H9 (cell line): ENCODE data around the gene KREMEN1. TPM values are rescaled to one million over a fixed set of nuclear protein-coding genes. Genes with fewer than 3 reads are reported as not detected.

ENCODE experiments used
- DNase-seq: peaks from one replicate; pipeline ENCODE4 v3.0.0-alpha.2; 2017
- H2AFZ ChIP-seq: one replicate; pipeline ENCODE4 v1.6.1; 2013; ENCODE audit warnings: mild to moderate bottlenecking, low read length, control low read depth, moderate library complexity
- H2AK5ac ChIP-seq: 2 replicates; pipeline ENCODE4 v1.6.1; 2013; ENCODE audit warnings: low read length, control low read depth, mixed read lengths; ENCODE audit not compliant: insufficient read length
- H2BK120ac ChIP-seq: one replicate; pipeline ENCODE4 v1.6.1; 2013; ENCODE audit warnings: low read depth, mild to moderate bottlenecking, low read length, control low read depth, inconsistent platforms; ENCODE audit not compliant: poor library complexity, severe bottlenecking
- H2BK12ac ChIP-seq: 2 replicates; pipeline ENCODE4 v1.6.1; 2013; ENCODE audit warnings: low read length, control low read depth, mixed read lengths, low read depth; ENCODE audit not compliant: insufficient read length
- H2BK15ac ChIP-seq: 2 replicates; pipeline ENCODE4 v1.6.1; 2013; ENCODE audit warnings: low read depth, low read length, control low read depth
- H2BK20ac ChIP-seq: one replicate; pipeline ENCODE4 v1.6.1; 2013; ENCODE audit warnings: low read depth, mild to moderate bottlenecking, low read length, control low read depth, inconsistent platforms; ENCODE audit not compliant: poor library complexity, severe bottlenecking
- H2BK5ac ChIP-seq: 2 replicates; pipeline ENCODE4 v1.6.1; 2013; ENCODE audit warnings: low read length, control low read depth, mixed read lengths; ENCODE audit not compliant: insufficient read length
- H3K14ac ChIP-seq: 2 replicates; pipeline ENCODE4 v1.6.1; 2013; ENCODE audit warnings: low read length, control low read depth; ENCODE audit not compliant: insufficient read depth
- H3K18ac ChIP-seq: 2 replicates; pipeline ENCODE4 v1.6.1; 2013; ENCODE audit warnings: low read depth, mild to moderate bottlenecking, mixed read lengths, low read length, control low read depth; ENCODE audit not compliant: insufficient read length
- H3K23ac ChIP-seq: 2 replicates; pipeline ENCODE4 v1.6.1; 2013; ENCODE audit warnings: low read length, control low read depth, mixed read lengths, low read depth; ENCODE audit not compliant: insufficient read length
- H3K23me2 ChIP-seq: 2 replicates; pipeline ENCODE4 v1.6.1; 2013; ENCODE audit warnings: low read depth, mild to moderate bottlenecking, mixed read lengths, low read length, control low read depth; ENCODE audit not compliant: insufficient read length, poor library complexity, severe bottlenecking
- H3K27ac ChIP-seq: 2 replicates; pipeline ENCODE4 v1.5.1; 2013; ENCODE audit warnings: low read length, control low read depth, mixed read lengths, low read depth; ENCODE audit not compliant: insufficient read length
- H3K27me3 ChIP-seq: 2 replicates; pipeline ENCODE4 v1.6.1; 2013; ENCODE audit warnings: low read length, control low read depth, inconsistent platforms; ENCODE audit not compliant: insufficient read depth
- H3K4ac ChIP-seq: 2 replicates; pipeline ENCODE4 v1.6.1; 2013; ENCODE audit warnings: low read depth, mild to moderate bottlenecking, control low read depth, inconsistent platforms, low read length, moderate library complexity
- H3K4me1 ChIP-seq: 2 replicates; pipeline ENCODE4 v1.6.1; 2013; ENCODE audit warnings: low read length, control low read depth, inconsistent platforms; ENCODE audit not compliant: insufficient read depth
- H3K4me2 ChIP-seq: 2 replicates; pipeline ENCODE4 v1.6.1; 2013; ENCODE audit warnings: low read length, control low read depth, mixed read lengths; ENCODE audit not compliant: insufficient read length, insufficient read depth
- H3K56ac ChIP-seq: 2 replicates; pipeline ENCODE4 v1.6.1; 2013; ENCODE audit warnings: low read depth, mild to moderate bottlenecking, mixed read lengths, low read length, control low read depth; ENCODE audit not compliant: insufficient read length
- H3K79me1 ChIP-seq: 2 replicates; pipeline ENCODE4 v1.6.1; 2013; ENCODE audit warnings: low read depth, mild to moderate bottlenecking, moderate library complexity, low read length, control low read depth, inconsistent platforms; ENCODE audit not compliant: insufficient read depth, poor library complexity, severe bottlenecking
- H3K79me2 ChIP-seq: 2 replicates; pipeline ENCODE4 v1.6.1; 2013; ENCODE audit warnings: low read length, control low read depth, inconsistent platforms; ENCODE audit not compliant: insufficient read depth
- H3K9ac ChIP-seq: 2 replicates; pipeline ENCODE4 v1.6.1; 2013; ENCODE audit warnings: low read length, control low read depth, mixed read lengths; ENCODE audit not compliant: insufficient read length; ENCODE audit errors: extremely low read depth
- H3K9me3 ChIP-seq: one replicate; pipeline ENCODE4 v1.6.1; 2013; ENCODE audit warnings: low read depth, low read length, inconsistent platforms; ENCODE audit not compliant: control insufficient read depth
- H3T11ph ChIP-seq: one replicate; pipeline ENCODE4 v1.6.1; 2013; ENCODE audit warnings: mild to moderate bottlenecking, low read length, control low read depth, inconsistent platforms
- H4K20me1 ChIP-seq: one replicate; pipeline ENCODE4 v1.6.1; 2013; ENCODE audit not compliant: control insufficient read depth, insufficient read length, insufficient read depth
- H4K5ac ChIP-seq: 2 replicates; pipeline ENCODE4 v1.6.1; 2013; ENCODE audit warnings: low read depth, mild to moderate bottlenecking, mixed read lengths, low read length, control low read depth; ENCODE audit not compliant: insufficient read length
- H4K8ac ChIP-seq: replicated peaks from 2 replicates; pipeline ENCODE4 v1.6.1; 2013; ENCODE audit warnings: low read length, control low read depth, mixed read lengths, low read depth; ENCODE audit not compliant: insufficient read length
- H4K91ac ChIP-seq: 2 replicates; pipeline ENCODE4 v1.6.1; 2013; ENCODE audit warnings: low read depth, mild to moderate bottlenecking, moderate library complexity, mixed read lengths, low read length, control low read depth; ENCODE audit not compliant: insufficient read length
- H3K27ac Mint-ChIP-seq, 3 experiments: 2 replicates in 2 of 3; 3 replicates in 1 of 3; pipeline ENCODE4 v1.8.0; 2020 to 2021; ENCODE audit warnings: mixed read lengths in 3 of 3, mild to moderate bottlenecking in 1 of 3, moderate library complexity in 1 of 3
- H3K27me3 Mint-ChIP-seq: 2 replicates; pipeline ENCODE4 v1.8.0; 2021; ENCODE audit warnings: low read depth, mild to moderate bottlenecking, moderate library complexity, mixed read lengths
- H3K36me3 Mint-ChIP-seq, 3 experiments: 2 replicates in 2 of 3; 3 replicates in 1 of 3; pipeline ENCODE4 v1.8.0; 2020 to 2021; ENCODE audit warnings: low read depth in 3 of 3, mixed read lengths in 3 of 3; ENCODE audit not compliant: insufficient read depth in 1 of 3
- H3K4me1 Mint-ChIP-seq, 2 experiments: 2 replicates each; pipeline ENCODE4 v1.8.0; 2020; ENCODE audit warnings: mixed read lengths in 2 of 2
- H3K4me3 Mint-ChIP-seq, 2 experiments: 2 replicates in 1 of 2; 3 replicates in 1 of 2; pipeline ENCODE4 v1.8.0; 2020 to 2021; ENCODE audit warnings: mild to moderate bottlenecking in 2 of 2, mixed read lengths in 2 of 2, moderate library complexity in 1 of 2
- H3K9me3 Mint-ChIP-seq, 2 experiments: 2 replicates in 1 of 2; 3 replicates in 1 of 2; pipeline ENCODE4 v1.8.0; 2020; ENCODE audit warnings: mild to moderate bottlenecking in 2 of 2, mixed read lengths in 2 of 2, moderate library complexity in 1 of 2
- WGBS: extraction: QIAGEN DNeasy Blood & Tissue Kit; methylation state at CpG from one replicate; pipeline ENCODE4 v1.1.7; 2013; ENCODE audit warnings: missing lambda C conversion rate, low lambda C conversion rate, mixed read lengths; ENCODE audit not compliant: insufficient read length; ENCODE audit errors: extremely low coverage; 5-methylcytosine and 5-hydroxymethylcytosine counted together
- total RNA-seq: library from RNA; stranded (reverse); gene quantifications from 2 replicates; pipeline ENCODE4 v1.2.1, GENCODE V29; 2021
- TF ChIP-seq, protein P1 (sequence below): fragments of 200-600 bp; sonication (generic); conservative IDR thresholded peaks from 3 replicates; pipeline ENCODE4 v1.8.0; 2021; ENCODE audit warnings: antibody characterized with exemption, mild to moderate bottlenecking

Gene KREMEN1
- total RNA-seq, 1 experiment from 2014 or later: 2.4 TPM

DNA sequence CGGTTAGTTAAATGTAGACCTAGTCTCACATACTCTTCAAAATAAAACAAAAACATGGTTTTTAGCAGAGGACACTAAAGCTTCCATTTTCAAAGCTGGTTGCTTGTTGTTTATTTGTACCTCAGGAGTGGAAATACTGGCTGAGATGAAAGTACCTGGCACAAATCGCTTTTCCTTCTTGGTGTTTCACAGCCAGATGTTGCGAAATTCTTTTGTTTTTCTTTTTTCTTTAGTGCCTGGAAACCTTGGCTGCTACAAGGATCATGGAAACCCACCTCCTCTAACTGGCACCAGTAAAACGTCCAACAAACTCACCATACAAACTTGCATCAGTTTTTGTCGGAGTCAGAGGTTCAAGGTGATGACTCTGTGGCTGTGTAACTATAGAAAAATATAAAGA is 48.3 kb downstream of the KREMEN1 start:
- no peak overlapping the region for H3K27ac Mint-ChIP-seq
- Histone ChIP-seq H2BK12ac (no peak overlapping the region), H3K27ac (no peak overlapping the region), H3K23ac (no peak overlapping the region), H2AFZ (no peak overlapping the region), H2BK120ac (no peak overlapping the region), H3K18ac (no peak overlapping the region), H3K27me3 (no peaks in the 10 kb centered on the region), H3K4me2 (no peak overlapping the region), H3K56ac (no peak overlapping the region), H3K79me2 (no peaks in the 10 kb centered on the region), H3K23me2 (no peaks in the 10 kb centered on the region), H4K8ac (no peak overlapping the region), H2BK5ac (no peak overlapping the region), H3K9me3 (peaks cover 6% of the 10 kb centered on the region), H3K4me1 (no peaks in the 10 kb centered on the region), H3T11ph (no peak overlapping the region), H4K91ac (no peak overlapping the region), H3K79me1 (no peaks in the 10 kb centered on the region), H4K20me1 (no peaks in the 10 kb centered on the region), H3K9ac (no peak overlapping the region), H2BK20ac (no peak overlapping the region), H3K4ac (no peak overlapping the region), H2AK5ac (no peak overlapping the region), H4K5ac (no peak overlapping the region), H3K14ac (no peak overlapping the region), H2BK15ac (no peak overlapping the region)
- peaks cover 11 to 14% of the 10 kb centered on the region in 2 experiments for H3K9me3 Mint-ChIP-seq
- TF ChIP-seq, protein P1, sequence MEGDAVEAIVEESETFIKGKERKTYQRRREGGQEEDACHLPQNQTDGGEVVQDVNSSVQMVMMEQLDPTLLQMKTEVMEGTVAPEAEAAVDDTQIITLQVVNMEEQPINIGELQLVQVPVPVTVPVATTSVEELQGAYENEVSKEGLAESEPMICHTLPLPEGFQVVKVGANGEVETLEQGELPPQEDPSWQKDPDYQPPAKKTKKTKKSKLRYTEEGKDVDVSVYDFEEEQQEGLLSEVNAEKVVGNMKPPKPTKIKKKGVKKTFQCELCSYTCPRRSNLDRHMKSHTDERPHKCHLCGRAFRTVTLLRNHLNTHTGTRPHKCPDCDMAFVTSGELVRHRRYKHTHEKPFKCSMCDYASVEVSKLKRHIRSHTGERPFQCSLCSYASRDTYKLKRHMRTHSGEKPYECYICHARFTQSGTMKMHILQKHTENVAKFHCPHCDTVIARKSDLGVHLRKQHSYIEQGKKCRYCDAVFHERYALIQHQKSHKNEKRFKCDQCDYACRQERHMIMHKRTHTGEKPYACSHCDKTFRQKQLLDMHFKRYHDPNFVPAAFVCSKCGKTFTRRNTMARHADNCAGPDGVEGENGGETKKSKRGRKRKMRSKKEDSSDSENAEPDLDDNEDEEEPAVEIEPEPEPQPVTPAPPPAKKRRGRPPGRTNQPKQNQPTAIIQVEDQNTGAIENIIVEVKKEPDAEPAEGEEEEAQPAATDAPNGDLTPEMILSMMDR: no peak
- no peak overlapping the region for H3K4me3 Mint-ChIP-seq
- peaks cover 5 to 6% (median 5%) of the 10 kb centered on the region in 3 experiments for H3K36me3 Mint-ChIP-seq
- no peak for DNase-seq
- H3K27me3 Mint-ChIP-seq: peaks cover 4% of the 10 kb centered on the region
- no peaks in the 10 kb centered on the region for H3K4me1 Mint-ChIP-seq
- WGBS: no CpG with 5 or more reads among the region's 5 CpGs
